AG08395 (cell line): Measurements from ENCODE around the gene FARP1.

Experiments used
- DNase-seq: peaks from one replicate; pipeline ENCODE4 v3.0.0; 2012; ENCODE audit warnings: mixed read lengths, low spot score

FARP1 gene

GRCh38 chr13:98286799-98287198 lies 143.9 kb downstream of the FARP1 start:
- DNase-seq, result no peak

GRCh38 chr13:98288211-98288610 lies 145.3 kb downstream of the FARP1 start:
- DNase-seq, result no peak

- no peak for DNase-seq
These were observed 146.5 kb downstream of the FARP1 start for GRCh38 chr13:98289339-98289945.

DNA sequence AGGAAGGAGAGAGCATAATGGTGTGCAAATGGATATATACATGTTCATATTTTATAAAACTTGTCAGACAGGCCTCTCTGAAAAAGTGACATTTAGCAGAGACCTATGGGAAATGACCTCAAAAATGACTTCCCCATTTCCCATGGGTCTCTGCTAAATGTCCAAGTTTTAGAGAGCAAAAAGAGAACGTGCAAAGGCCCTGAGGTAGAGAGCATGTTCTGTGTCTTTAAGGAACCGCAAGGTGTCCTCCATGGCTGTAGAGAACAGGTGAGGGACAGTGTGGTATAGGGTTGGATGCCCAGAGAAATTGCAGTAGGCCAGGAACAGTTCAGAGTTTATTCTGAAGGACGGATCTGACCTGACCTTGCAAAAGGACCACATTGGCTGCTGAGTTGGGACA lies 147.4 kb downstream of the FARP1 start:
- no peak for DNase-seq

DNA sequence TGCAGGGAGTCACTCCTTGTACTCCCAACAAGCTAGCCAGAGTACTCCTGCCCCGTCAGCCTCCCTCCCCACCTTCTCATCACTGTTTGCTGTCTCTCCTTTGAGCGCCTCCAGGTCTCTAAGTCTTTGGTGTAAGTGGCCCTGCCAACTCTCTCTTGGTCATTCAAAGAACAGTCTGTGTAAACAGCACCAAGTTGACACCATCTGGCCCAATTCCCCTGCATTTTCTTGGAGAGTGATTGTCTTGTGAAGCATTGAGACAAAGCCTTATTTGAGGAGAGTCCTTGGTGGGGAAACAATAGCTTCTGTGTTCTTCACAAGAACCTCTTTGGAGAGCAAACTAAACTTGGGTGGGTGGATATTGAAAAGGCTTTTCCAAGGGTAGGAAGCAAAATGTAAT lies 148.8 kb downstream of the FARP1 start:
- DNase-seq, result no peak

DNA sequence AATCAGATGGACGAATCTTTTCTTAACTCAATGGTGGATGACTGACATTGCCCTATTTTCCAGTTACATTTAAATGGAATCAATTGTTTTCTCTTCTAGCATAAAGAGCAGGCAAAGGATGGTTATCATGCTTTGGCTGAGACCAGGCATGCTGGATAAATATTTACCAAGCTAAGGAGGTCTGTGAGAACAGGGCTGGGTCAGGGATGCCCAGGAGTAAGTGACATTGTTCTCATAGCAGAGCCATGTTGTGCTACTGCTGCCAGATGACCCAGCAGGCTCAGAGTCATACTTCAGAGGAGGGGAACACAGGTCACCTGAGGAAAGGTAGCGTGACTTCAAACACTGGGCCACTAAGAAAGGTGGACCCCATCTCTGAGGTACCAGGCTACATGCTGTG lies 150.2 kb downstream of the FARP1 start:
- DNase-seq, result no peak

DNA sequence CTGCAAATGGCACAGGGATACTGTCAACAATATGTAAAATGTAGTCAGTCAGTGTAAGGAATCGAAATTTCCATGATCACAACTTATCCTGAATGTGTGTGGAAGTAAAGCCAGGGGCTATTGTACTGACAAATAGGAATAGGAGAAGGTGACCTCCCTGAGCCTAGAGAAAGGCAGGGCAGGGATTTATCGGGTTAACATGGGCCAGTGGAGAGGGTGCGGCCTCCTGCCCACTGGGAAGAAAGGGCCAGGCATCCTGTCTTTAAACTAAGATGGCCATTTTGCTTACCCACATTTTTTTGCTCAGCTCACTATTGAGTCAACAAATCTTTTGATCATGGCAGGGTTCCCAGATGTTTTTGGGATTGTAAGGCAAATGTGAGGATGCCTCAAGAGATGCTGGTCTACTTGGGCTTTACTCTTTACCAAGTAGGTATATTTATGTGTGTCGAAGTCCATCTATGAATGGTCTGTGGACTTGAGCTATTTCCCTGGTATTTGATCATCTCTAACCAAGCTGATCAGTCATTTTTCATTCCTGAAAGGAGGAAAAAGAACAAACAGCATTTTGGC lies 150.8 kb downstream of the FARP1 start:
- peak; percentile 38 for DNase-seq

DNA sequence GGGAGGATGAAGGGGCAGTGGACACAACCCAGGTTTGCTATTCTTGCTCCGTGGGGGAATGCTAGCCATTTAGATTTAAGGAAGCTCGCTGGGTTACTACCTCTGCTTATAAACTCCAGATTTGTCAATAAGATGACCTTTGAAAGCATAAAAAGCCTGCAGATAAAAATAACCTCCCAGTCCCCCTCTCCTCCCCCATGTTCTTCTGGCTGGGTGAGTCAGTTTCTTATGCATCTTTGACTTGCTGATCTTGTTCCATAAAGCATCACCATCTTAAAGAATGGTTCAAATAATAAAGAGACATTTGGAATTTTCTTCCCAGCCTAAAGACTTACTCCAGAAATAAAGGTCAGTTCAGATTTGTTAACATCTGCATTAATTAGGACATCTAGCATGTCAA lies 152.5 kb downstream of the FARP1 start:
- peak; percentile 20 for DNase-seq

DNA sequence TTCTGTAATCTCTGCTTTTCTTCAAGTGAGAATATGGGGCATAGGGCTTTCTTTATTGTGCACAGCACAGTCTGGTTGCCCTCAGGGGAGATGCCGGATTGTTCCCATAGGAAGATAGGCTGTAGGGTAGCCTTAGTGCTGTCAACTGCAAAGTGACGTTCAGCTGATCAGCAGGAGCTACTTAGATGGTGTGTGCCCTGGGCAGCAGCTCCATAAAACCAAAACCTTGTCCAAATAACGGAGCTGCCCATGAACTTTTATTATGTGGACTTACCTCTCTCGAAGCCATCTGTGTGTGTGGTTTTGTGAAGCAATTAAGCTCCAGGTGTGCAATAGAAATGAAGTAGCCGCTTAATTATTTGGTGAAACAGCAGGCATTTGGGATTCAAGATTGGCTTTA lies 154.2 kb downstream of the FARP1 start:
- DNase-seq, result no peak

GRCh38 chr13:98297745-98298144 lies 154.9 kb downstream of the FARP1 start:
- DNase-seq, result no peak

DNA sequence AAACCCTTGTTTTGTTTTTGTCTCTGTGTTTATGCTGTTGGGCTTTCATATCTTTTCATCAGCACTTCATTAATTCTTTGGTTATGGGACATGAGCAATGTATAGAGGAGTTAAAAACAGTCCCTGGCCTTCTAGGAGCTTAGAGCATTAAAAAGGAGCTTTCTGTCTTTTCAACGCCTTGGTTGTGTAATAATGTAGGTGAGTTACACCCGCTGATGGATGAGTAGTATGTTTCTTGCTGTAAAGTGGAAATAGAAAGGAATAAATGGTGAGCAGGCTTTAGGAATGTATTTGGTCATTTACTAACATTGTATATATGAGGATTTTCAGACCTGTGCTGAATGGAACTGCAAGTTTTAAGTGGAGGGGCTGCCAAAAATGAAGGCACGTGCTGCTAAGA lies 155.7 kb downstream of the FARP1 start:
- DNase-seq, result no peak

- DNase-seq, result no peak
These were observed 156.5 kb downstream of the FARP1 start for GRCh38 chr13:98299235-98299965.

- no peak for DNase-seq
These were observed 157.1 kb downstream of the FARP1 start for GRCh38 chr13:98299966-98300350.

- DNase-seq, result peak; percentile 36
These were observed 158.2 kb downstream of the FARP1 start for GRCh38 chr13:98300956-98301641.

DNA sequence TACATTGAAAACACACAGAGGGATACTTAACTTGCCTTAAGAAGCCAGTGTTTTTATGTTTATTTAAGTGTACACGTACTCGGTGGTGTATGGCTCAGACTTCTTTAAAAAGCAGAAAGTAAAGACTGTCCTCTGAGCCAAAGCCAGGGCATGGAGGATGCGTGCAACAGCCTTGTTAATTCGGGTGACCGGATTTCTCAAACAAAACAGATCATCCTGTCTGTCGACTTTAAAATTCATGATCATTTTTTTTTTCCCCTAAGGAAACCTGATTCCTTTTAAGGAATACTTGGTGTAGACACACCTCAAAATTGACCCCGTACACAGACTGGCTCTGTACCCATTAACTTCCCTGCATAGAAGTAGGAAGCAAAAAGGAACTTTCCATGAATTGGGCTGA lies 158.8 kb downstream of the FARP1 start:
- no peak for DNase-seq

DNA sequence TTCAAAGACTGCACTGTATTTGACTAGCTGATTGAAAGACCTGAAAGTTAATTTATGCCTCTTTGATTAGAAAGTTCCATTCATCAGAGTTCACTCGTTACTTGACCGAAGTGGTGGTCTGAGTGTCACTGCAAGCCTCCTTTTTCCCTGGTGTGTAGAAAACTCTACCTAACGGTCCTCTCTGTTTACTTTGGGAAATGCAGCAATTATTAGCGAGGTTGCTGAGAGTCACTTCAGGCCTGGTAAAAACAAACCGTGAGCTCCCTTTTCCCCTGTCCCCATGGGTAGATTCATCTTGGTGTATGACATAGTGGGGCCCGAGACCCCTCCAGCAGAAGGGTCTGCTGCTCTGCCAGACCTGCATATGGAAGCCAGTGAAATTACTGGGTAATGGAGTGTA lies 161.0 kb downstream of the FARP1 start:
- DNase-seq, result no peak

- no peak for DNase-seq
These were observed 162.8 kb downstream of the FARP1 start for GRCh38 chr13:98305670-98306069.

GRCh38 chr13:98307463-98308085 lies 164.7 kb downstream of the FARP1 start:
- peak; percentile 31 for DNase-seq

- DNase-seq, result no peak
These were observed 165.4 kb downstream of the FARP1 start for GRCh38 chr13:98308086-98308911.

DNA sequence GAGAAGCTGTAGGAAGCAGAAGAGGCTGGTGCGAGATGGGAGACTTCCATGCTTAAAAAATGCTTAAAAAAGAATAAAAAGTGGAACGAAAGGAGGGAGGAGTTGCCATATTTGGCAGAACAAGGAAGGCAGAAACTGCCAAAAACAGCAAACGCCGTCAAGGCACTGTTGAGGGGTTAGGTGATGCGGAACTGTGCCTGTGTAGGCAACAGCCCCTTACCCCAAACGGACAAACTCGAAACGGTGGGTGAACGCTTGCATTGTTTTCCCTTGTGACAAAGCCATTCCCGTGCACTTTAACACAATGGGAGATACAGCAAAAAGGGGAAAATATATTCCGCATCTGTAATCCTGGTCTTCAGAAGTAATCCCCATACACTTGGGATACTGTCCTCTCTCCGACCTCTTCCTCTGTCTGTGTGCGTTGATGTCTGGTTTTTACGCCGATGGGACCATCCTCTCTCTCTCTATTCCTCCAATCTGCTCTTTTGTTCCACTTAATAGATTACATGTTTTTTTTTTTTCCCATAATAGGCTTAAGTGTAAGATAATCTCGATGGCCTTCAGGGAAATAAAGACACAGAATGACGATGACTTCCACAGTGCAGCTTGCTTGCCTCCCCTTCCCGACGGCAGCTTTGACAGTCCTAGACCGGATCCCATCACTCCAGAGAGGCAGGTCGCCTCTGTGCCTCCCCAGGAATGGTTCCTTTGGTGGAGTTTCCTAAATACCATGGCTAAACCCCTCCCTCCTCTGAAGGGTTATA lies 166.9 kb downstream of the FARP1 start:
- DNase-seq, result no peak
